ENCODE results near the gene ARID1B.

- TF ChIP-seq CTCF (IDR thresholded peaks at IDR 0.05) (no peak), POLR2A (IDR thresholded peaks at IDR 0.05) (no peak)
Measured at GRCh38 chr6:157240960-157241311, 463.8 kb downstream of the ARID1B start.

Measured in adrenal gland (tissue), 5 donors.